Liver (tissue), 9 donors: ENCODE results near the gene GRIPAP1. TPM values are rescaled to one million over a fixed set of nuclear protein-coding genes. Genes with fewer than 3 reads are reported as not detected.

Source experiments
- DNase-seq: peaks from one replicate; pipeline ENCODE4 v3.0.0-alpha.2; 2017; ENCODE audit warnings: low spot score
- H3K27ac ChIP-seq, 2 donors: one replicate each; pipeline ENCODE4 v1.7.0; 2013; ENCODE audit warnings: inconsistent platforms in 2 of 2, low read length in 2 of 2, control low read depth in 1 of 2, low read depth in 1 of 2, mild to moderate bottlenecking in 1 of 2
- H3K27me3 ChIP-seq, 4 donors: one replicate each; pipeline versions ENCODE4 v1.6.1 to v1.7.0; 2013; ENCODE audit warnings: low read length in 3 of 4, inconsistent platforms in 1 of 4, mild to moderate bottlenecking in 1 of 4, moderate library complexity in 1 of 4; ENCODE audit not compliant: control insufficient read depth in 4 of 4, insufficient read depth in 4 of 4
- H3K36me3 ChIP-seq, 4 donors: one replicate each; pipeline versions ENCODE4 v1.6.1 to v1.7.0; 2013; ENCODE audit warnings: low read length in 3 of 4, mild to moderate bottlenecking in 3 of 4, low read depth in 1 of 4, moderate library complexity in 1 of 4; ENCODE audit not compliant: control insufficient read depth in 4 of 4, insufficient read depth in 3 of 4
- H3K4me1 ChIP-seq, 4 donors: one replicate each; pipeline versions ENCODE4 v1.6.1 to v1.7.0; 2013; ENCODE audit warnings: low read length in 3 of 4, mild to moderate bottlenecking in 3 of 4, moderate library complexity in 1 of 4; ENCODE audit not compliant: control insufficient read depth in 4 of 4, insufficient read depth in 4 of 4
- H3K4me3 ChIP-seq, 3 donors: one replicate each; pipeline versions ENCODE4 v1.6.1 to v1.7.0; 2013; ENCODE audit warnings: low read length in 3 of 3, control low read depth in 1 of 3, low read depth in 1 of 3, mild to moderate bottlenecking in 1 of 3
- H3K9ac ChIP-seq, 2 donors: one replicate each; pipeline ENCODE4 v1.7.0; 2013; ENCODE audit warnings: low read length in 2 of 2, mild to moderate bottlenecking in 2 of 2, moderate library complexity in 2 of 2, control low read depth in 1 of 2, low read depth in 1 of 2
- H3K9me3 ChIP-seq, 4 donors: one replicate each; pipeline versions ENCODE4 v1.6.1 to v1.7.0; 2013; ENCODE audit warnings: low read length in 3 of 4; ENCODE audit not compliant: control insufficient read depth in 4 of 4
- EGR1 ChIP-seq, 2 donors: IDR thresholded peaks; 2 replicates each; pipeline ENCODE4 v1.6.1; 2016 to 2018; ENCODE audit warnings: antibody characterized with exemption in 2 of 2, low read depth in 2 of 2
- FOXA2 ChIP-seq: IDR thresholded peaks from 2 replicates; pipeline ENCODE4 v1.6.1; 2016; ENCODE audit warnings: antibody characterized with exemption
- GABPA ChIP-seq, 2 donors: IDR thresholded peaks in 1 of 2; conservative IDR thresholded peaks in 1 of 2; 2 replicates each; pipeline ENCODE4 v1.6.1; 2016; ENCODE audit warnings: antibody characterized with exemption in 2 of 2, mild to moderate bottlenecking in 1 of 2, moderate library complexity in 1 of 2
- HNF4A ChIP-seq, 2 donors: conservative IDR thresholded peaks; 2 replicates each; pipeline ENCODE4 v1.6.1; 2016; ENCODE audit warnings: antibody characterized with exemption in 2 of 2, mild to moderate bottlenecking in 2 of 2
- HNF4G ChIP-seq: IDR thresholded peaks from 2 replicates; pipeline ENCODE4 v1.6.1; 2016; ENCODE audit warnings: antibody characterized with exemption
- JUND ChIP-seq, 2 donors: IDR thresholded peaks; 2 replicates each; pipeline ENCODE4 v1.6.1; 2016; ENCODE audit warnings: antibody characterized with exemption in 2 of 2
- NR2F2 ChIP-seq: IDR thresholded peaks from 2 replicates; pipeline ENCODE4 v1.6.1; 2016; ENCODE audit warnings: antibody characterized with exemption
- RAD21 ChIP-seq, 2 donors: IDR thresholded peaks; 2 replicates each; pipeline ENCODE4 v1.6.1; 2016; ENCODE audit warnings: antibody characterized with exemption in 2 of 2, mild to moderate bottlenecking in 2 of 2
- RXRA ChIP-seq, 2 donors: IDR thresholded peaks; 2 replicates each; pipeline ENCODE4 v1.6.1; 2017 to 2018; ENCODE audit warnings: antibody characterized with exemption in 2 of 2, mild to moderate bottlenecking in 1 of 2
- SP1 ChIP-seq: IDR thresholded peaks from 2 replicates; pipeline ENCODE4 v1.6.1; 2018; ENCODE audit warnings: antibody characterized with exemption, mild to moderate bottlenecking
- TAF1 ChIP-seq: conservative IDR thresholded peaks from 2 replicates; pipeline ENCODE4 v1.6.1; 2016; ENCODE audit warnings: antibody characterized with exemption, mild to moderate bottlenecking
- YY1 ChIP-seq: IDR thresholded peaks from 2 replicates; pipeline ENCODE4 v1.6.1; 2016; ENCODE audit warnings: antibody characterized with exemption, mild to moderate bottlenecking
- WGBS: extraction: QIAGEN DNeasy Blood & Tissue Kit; methylation state at CpG from one replicate; pipeline ENCODE4 v1.1.7; 2013; 5-methylcytosine and 5-hydroxymethylcytosine counted together
- polyA plus RNA-seq, 2 donors: library from polyadenylated mRNA; stranded (reverse) in 1 of 2; unstranded in 1 of 2; fragments of 200-250 nt in 1 of 2; fragments of >200 nt in 1 of 2; fragmentation: Nextera tagmentation in 1 of 2; extraction: Ambion mirVana in 1 of 2; gene quantifications; one replicate each; pipeline versions ENCODE4 v1.2.1 to v1.2.3, GENCODE V29; 2013 to 2015
- total RNA-seq, 2 donors: library from RNA; depleted of rRNA; stranded (reverse); fragments of >200 nt; gene quantifications; one replicate each; pipeline ENCODE4 v1.2.3, GENCODE V29; 2014
- TF ChIP-seq, protein P1 (sequence below): fragments of 150-350 bp; IDR thresholded peaks from 2 replicates; pipeline ENCODE4 v1.5.1; 2017; ENCODE audit warnings: improper control_type of control experiment, low read depth, low read length; ENCODE audit not compliant: missing input control
- TF ChIP-seq, protein P2 (sequence below): IDR thresholded peaks from 2 replicates; pipeline ENCODE4 v1.6.1; 2016; ENCODE audit warnings: antibody characterized with exemption
- TF ChIP-seq, protein P3 (sequence below): IDR thresholded peaks from 2 replicates; pipeline ENCODE4 v1.6.1; 2016; ENCODE audit warnings: antibody characterized with exemption, mild to moderate bottlenecking
- TF ChIP-seq, protein P4 (sequence below): IDR thresholded peaks from 2 replicates; pipeline ENCODE4 v1.6.1; 2016; ENCODE audit warnings: antibody characterized with exemption
- TF ChIP-seq, protein P5 (sequence below): IDR thresholded peaks from 2 replicates; pipeline ENCODE4 v1.6.1; 2016; ENCODE audit warnings: antibody characterized with exemption
- donor health status: healthy.
- donor health status: healthy.
- donor health status: healthy.
- donor health status: healthy.
- donor health status: healthy.

The GRIPAP1 gene
- total and polyA plus RNA-seq, 4 donors = 14.1 to 21.3 (median 16.4) TPM

DNA sequence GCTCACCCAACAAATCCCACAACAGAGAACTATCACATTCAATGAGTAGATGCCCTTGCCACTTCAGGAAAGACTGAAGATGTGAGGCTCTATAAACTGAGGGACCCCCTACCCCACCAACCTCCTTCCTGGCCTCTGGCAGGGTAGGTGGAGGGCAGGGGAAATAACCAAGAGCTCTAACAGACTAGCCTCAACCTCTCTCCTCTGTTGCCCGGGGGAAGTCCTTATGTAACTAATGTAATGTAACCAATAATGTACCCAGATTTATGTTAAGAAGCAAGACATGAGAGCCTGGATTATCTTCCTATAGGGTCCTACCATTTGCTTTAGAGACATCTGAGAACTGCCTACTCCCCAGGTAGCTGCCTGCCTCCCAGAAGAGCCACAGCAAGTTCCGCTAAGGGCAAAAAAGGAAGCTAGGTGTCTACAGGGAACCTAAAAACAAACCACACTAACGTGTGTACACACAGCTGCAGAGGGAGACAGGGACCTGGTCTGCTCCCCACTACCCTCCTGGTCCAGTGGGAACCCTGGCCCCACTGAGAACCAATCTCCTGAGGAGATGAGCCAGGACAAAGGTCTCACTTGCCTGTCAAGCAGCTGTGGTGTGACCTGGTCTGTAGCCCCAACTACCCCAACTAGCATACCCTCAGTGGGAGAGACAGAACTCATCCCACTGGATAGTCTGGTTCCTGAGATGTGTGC, 62.4 kb downstream of the GRIPAP1 start:
- TF ChIP-seq HNF4G (no peak), RAD21 (IDR thresholded peaks at IDR 0.05) (no peak), SP1 (no peak), EGR1 (IDR thresholded peaks at IDR 0.05; ENCODE audit: low read depth in 2 of 2) (no peak), HNF4A (conservative IDR thresholded peaks at IDR 0.05) (no peak), TAF1 (no peak), NR2F2 (no peak), FOXA2 (no peak), RXRA (IDR thresholded peaks at IDR 0.05) (no peak), YY1 (no peak), JUND (IDR thresholded peaks at IDR 0.05) (no peak), GABPA (IDR thresholded peaks at IDR 0.05 in 1 of 2, conservative IDR thresholded peaks at IDR 0.05 in 1 of 2) (no peak)
- TF ChIP-seq, protein P1, sequence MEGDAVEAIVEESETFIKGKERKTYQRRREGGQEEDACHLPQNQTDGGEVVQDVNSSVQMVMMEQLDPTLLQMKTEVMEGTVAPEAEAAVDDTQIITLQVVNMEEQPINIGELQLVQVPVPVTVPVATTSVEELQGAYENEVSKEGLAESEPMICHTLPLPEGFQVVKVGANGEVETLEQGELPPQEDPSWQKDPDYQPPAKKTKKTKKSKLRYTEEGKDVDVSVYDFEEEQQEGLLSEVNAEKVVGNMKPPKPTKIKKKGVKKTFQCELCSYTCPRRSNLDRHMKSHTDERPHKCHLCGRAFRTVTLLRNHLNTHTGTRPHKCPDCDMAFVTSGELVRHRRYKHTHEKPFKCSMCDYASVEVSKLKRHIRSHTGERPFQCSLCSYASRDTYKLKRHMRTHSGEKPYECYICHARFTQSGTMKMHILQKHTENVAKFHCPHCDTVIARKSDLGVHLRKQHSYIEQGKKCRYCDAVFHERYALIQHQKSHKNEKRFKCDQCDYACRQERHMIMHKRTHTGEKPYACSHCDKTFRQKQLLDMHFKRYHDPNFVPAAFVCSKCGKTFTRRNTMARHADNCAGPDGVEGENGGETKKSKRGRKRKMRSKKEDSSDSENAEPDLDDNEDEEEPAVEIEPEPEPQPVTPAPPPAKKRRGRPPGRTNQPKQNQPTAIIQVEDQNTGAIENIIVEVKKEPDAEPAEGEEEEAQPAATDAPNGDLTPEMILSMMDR = no peak
- TF ChIP-seq, protein P2, sequence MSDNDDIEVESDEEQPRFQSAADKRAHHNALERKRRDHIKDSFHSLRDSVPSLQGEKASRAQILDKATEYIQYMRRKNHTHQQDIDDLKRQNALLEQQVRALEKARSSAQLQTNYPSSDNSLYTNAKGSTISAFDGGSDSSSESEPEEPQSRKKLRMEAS = no peak
- TF ChIP-seq, protein P3, sequence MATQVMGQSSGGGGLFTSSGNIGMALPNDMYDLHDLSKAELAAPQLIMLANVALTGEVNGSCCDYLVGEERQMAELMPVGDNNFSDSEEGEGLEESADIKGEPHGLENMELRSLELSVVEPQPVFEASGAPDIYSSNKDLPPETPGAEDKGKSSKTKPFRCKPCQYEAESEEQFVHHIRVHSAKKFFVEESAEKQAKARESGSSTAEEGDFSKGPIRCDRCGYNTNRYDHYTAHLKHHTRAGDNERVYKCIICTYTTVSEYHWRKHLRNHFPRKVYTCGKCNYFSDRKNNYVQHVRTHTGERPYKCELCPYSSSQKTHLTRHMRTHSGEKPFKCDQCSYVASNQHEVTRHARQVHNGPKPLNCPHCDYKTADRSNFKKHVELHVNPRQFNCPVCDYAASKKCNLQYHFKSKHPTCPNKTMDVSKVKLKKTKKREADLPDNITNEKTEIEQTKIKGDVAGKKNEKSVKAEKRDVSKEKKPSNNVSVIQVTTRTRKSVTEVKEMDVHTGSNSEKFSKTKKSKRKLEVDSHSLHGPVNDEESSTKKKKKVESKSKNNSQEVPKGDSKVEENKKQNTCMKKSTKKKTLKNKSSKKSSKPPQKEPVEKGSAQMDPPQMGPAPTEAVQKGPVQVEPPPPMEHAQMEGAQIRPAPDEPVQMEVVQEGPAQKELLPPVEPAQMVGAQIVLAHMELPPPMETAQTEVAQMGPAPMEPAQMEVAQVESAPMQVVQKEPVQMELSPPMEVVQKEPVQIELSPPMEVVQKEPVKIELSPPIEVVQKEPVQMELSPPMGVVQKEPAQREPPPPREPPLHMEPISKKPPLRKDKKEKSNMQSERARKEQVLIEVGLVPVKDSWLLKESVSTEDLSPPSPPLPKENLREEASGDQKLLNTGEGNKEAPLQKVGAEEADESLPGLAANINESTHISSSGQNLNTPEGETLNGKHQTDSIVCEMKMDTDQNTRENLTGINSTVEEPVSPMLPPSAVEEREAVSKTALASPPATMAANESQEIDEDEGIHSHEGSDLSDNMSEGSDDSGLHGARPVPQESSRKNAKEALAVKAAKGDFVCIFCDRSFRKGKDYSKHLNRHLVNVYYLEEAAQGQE = no peak
- TF ChIP-seq, protein P4, sequence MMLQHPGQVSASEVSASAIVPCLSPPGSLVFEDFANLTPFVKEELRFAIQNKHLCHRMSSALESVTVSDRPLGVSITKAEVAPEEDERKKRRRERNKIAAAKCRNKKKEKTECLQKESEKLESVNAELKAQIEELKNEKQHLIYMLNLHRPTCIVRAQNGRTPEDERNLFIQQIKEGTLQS = no peak
- TF ChIP-seq, protein P5, sequence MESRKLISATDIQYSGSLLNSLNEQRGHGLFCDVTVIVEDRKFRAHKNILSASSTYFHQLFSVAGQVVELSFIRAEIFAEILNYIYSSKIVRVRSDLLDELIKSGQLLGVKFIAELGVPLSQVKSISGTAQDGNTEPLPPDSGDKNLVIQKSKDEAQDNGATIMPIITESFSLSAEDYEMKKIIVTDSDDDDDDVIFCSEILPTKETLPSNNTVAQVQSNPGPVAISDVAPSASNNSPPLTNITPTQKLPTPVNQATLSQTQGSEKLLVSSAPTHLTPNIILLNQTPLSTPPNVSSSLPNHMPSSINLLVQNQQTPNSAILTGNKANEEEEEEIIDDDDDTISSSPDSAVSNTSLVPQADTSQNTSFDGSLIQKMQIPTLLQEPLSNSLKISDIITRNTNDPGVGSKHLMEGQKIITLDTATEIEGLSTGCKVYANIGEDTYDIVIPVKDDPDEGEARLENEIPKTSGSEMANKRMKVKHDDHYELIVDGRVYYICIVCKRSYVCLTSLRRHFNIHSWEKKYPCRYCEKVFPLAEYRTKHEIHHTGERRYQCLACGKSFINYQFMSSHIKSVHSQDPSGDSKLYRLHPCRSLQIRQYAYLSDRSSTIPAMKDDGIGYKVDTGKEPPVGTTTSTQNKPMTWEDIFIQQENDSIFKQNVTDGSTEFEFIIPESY = no peak
- WGBS = 85% methylated on average over 3 of the region's 3 CpGs
- no peak overlapping the region for H3K9ac ChIP-seq
- no peak for DNase-seq
- H3K27me3 ChIP-seq = no peaks in the 10 kb centered on the region
- peak overlapping the region; percentile 21 to 47 for H3K27ac ChIP-seq
- H3K9me3 ChIP-seq = no peaks in the 10 kb centered on the region
- H3K4me1 ChIP-seq = peaks cover 6 to 30% (median 13%) of the 10 kb centered on the region in 4 donors
- H3K36me3 ChIP-seq = peaks cover 0 to 1% (median under 1%) of the 10 kb centered on the region in 4 donors
- no peak overlapping the region for H3K4me3 ChIP-seq
